Stimulated activated CD4-positive, alpha-beta T cell treated with anti-CD3 and anti-CD28 coated beads, Interleukin-12 subunit alpha, Interleukin-12 subunit beta, amount 100 ng/mL, for 24 hours (primary cell): Measurements from ENCODE around the gene METTL8.

Experiments
- DNase-seq, 2 experiments: peaks; one replicate each; pipeline ENCODE4 v3.0.0-alpha.2; 2020; ENCODE audit warnings: low read depth in 2 of 2

METTL8 gene, protein sequence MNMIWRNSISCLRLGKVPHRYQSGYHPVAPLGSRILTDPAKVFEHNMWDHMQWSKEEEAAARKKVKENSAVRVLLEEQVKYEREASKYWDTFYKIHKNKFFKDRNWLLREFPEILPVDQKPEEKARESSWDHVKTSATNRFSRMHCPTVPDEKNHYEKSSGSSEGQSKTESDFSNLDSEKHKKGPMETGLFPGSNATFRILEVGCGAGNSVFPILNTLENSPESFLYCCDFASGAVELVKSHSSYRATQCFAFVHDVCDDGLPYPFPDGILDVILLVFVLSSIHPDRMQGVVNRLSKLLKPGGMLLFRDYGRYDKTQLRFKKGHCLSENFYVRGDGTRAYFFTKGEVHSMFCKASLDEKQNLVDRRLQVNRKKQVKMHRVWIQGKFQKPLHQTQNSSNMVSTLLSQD

DNA sequence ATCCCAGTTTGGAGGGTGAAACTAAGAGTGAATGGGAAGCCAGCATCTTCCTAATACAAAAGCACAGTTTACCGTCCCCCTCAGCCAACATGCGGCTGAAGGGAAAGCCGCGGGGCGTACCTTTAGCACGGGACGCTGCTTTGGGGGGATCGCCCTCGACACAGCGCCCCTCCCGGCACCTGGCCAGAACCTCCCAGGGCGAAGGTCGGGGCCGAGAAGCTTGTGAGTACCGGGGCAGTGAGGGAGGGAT, at the start of gene METTL8:
TSS of gene METTL8 (minus strand) at position 228 of the 250 bp plus-strand sequence. CDS start 41,805 bp downstream, outside the sequence.
- no peak for DNase-seq

DNA sequence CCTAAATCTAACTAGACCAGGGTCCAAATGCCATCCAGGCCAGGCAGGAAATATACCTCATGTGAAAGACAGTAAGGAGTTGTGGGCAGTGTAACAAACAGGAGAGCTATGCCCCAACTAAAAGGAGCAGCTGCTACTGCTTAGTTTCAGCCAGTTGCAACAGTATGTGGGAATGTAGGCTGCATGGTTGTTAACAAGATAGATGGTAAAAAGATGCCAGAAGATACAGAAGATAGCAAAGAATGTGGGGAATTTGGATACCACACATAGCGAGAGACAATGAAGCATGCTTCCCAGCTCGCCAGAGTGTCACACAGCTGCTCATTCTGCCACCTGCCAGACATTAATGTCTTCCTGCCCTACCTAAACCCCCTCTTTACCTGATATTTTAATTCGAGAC, 49.1 kb upstream of the METTL8 start:
- no peak for DNase-seq

DNA sequence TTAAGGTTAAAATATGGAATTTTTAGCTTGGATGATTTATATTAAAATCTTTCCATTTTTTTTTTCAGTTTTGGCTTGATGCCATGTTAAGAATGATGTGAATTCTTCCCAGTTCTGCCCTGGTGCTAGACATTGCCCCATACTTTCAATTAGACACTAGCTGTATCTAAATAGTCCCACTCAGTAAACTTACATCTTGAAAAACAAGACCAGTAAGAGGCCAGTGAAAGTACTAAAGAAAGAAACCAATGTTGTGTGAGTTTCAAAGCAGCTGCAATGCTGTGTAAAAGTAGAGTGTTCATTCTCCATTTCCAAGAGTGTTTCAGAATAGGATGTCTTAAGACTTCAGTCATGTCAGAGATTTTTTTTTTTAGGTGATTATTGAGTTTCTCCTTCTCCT, 48.5 kb upstream of the METTL8 start:
- DNase-seq: no peak

DNA sequence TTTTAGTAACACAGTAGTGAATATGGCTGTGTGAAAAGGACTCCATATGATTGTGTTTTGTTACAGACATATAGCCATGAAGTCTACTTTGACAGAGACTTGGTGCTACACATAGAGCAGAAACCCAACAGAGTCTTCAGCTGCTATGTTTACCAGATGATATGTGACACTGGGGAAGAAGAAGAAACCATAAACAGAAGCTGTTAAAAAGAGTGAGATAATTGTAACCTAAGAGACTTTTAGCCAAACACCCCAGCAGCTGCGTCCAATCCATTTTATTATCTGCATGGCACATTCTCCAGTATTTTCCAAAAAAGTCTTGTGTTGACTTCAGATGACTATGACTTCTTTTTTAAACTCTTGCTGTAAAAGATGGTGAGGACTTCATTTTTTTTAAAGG, 47.1 kb upstream of the METTL8 start:
- no peak for DNase-seq

- DNase-seq: no peak
These were observed 45.5 kb upstream of the METTL8 start for GRCh38 chr2:171479154-171479814.

GRCh38 chr2:171478345-171478744, 44.6 kb upstream of the METTL8 start:
- no peak for DNase-seq

GRCh38 chr2:171475979-171476378, 42.2 kb upstream of the METTL8 start:
- DNase-seq: no peak

DNA sequence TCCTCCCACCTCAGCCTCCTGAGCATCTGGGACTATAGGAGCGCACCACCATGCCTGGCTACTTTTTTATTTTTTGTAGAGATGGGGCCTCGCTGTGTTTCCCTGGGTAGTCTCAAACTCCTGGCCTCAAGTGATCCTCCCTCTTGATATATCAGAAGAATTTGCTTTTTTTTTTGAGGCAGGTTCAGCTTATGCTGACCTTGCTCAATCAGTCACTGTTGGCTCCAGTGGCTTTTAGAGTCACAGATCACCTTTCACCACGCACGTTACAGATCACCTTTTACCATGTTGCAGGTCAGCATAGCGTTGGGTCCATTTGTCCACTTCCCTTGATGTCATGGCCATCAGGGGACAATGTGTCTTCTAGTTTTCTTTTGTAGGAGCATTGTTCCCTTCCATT, 36.3 kb upstream of the METTL8 start:
- DNase-seq: no peak

GRCh38 chr2:171469176-171469575, 35.4 kb upstream of the METTL8 start:
- no peak for DNase-seq

- no peak for DNase-seq
These were observed 26.7 kb upstream of the METTL8 start for GRCh38 chr2:171460537-171460936.

GRCh38 chr2:171459498-171459897, 25.7 kb upstream of the METTL8 start:
- no peak for DNase-seq

GRCh38 chr2:171452773-171453172, 19.0 kb upstream of the METTL8 start:
- DNase-seq: no peak

DNA sequence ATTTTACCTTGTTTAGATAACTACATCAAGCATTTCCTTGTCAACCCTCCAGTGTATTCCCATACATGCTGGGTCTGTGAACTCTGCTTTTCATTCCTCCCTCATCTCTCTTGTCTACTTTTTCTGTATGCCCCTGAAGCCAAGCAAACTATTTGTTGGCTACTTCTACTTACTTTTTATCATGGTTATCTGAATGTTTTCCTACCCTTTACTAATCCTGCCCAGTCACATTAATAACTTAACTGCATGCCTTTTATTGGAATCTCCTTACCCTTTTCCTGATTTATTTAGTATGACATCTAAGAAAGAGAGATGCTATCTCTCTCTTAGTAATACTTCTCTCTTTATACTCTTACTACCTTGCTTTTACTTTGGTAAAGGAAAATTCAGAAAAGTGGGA, 17.3 kb upstream of the METTL8 start:
- no peak for DNase-seq

GRCh38 chr2:171447675-171448074, 13.9 kb upstream of the METTL8 start:
- no peak for DNase-seq

DNA sequence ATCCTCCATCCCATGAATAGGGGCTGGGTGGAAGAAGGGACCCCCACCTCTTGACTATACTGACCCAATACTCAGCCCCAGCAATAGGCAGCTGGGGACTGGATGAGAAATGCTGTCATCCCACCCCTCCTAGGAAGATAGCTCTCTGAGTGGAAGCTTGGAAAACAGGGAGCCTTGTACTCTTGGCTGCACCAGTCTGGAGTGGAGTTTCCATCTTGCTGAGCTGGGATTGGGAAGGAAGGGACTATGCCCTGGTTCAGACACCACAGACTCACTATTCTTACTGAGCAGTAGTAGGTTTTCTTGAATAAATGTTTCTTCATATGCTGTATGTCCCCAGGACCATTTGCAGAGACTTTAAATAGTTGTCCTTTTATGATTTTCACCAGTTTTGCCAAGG, 7.7 kb upstream of the METTL8 start:
- DNase-seq: no peak

DNA sequence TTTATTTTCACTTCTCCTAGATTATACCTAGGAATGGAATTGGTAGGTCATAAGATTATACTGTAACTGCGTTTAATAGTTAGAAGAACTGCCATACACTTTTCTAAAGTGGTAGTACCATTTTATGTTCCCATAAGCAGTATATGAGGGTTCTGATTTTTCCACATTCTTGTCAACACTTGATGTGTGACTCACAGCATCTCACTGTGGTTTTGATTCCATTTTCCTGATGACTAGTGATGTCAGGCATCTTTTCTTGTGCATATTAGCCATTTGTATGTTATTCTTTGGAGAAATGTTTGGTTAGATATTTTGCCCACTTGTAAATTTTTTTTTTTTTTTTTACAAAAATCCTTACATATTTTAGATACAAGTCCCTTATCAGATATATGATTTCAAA, 2.5 kb upstream of the METTL8 start:
- DNase-seq: no peak

DNA sequence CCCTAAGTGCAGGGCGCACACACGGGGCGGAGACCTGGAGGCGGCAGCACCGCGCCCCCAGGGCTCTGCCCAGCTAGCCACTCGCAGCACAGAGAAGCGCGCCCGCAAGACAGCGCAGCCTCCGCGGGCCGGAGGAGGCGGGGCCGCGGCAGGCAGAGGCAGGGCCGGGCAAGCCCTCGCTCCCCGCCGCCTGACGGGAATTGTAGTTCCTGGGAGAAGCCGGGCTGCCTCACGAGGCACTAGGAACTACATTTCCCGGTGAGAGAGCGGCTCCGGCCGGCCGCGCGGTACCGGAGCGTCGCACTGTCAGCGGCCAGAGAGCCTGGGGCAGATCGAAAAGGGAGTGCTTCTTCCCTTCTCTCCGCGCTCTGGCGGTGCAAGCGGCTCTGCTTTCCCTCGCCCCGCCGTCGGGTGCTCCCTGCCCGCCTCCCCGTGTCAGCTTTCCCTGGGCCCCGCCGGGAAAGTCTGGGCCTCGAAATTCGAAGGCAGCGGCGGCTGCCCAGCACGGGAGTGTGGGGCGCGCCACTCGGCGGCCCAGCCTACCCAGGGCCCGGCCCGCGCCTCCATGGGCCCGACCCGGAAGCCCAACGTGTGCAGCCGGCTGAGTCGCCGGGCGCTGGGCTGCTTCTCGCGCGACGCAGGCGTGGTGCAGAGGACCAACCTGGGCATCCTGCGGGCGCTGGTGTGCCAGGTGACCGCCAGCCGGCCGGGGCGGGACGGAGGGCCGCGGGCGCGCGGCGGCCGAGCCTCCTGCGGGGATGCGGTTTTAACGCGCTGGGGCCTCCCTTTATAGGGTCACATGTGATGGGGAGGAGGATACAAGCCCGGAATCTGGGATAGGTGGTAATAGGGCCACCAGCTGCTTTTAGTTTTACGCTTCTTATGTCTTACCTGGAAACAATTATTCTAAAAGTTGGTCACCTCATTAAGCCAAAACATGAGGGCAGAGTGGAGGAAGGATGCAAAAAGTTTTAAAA, 511 bp upstream of the METTL8 start, which contains the start of gene DCAF17:
TSS of gene DCAF17 (plus strand) at position 214 of the 977 bp plus-strand sequence. CDS start at position 566, 352 bp downstream.
- DNase-seq: peak; percentile 87 to 90

- DNase-seq: peak in 1 of 2 experiments; percentile 40
These were observed 624 bp downstream of the METTL8 start for GRCh38 chr2:171432969-171433762.

DNA sequence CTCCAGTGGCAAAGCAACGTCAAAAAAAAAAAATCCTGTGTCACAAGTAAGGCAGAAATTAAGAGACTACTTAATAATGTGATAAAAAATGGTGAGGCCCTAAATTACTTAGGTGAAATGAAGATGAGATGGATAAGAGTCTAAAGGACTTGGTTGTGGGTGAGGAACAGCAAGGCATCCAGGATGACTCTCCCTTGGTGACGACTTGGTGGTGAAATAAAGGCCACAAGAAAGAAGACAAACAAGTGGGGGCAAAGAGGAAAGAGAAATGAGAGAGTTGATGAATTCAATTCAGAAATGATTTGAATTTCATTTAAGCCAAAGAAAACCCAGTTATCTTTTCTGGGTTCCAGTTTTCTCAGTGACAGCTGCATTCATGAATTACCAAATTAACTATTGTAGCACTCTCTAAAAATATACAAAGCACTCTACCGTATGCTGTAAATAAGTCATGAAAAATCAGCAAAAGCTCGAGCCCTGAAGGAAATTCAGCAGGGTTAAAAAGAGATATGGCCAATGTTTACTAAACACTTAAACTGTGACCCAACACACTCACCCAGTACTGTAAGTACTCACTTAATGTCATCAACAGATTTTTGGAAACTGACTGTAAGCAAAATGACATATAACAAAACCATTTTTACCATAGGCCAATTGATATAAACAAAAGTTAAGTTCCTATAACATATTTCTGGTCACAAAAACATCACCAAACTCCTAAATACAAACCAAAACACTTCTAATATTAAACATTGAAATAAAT, 1.4 kb downstream of the METTL8 start:
- no peak for DNase-seq

DNA sequence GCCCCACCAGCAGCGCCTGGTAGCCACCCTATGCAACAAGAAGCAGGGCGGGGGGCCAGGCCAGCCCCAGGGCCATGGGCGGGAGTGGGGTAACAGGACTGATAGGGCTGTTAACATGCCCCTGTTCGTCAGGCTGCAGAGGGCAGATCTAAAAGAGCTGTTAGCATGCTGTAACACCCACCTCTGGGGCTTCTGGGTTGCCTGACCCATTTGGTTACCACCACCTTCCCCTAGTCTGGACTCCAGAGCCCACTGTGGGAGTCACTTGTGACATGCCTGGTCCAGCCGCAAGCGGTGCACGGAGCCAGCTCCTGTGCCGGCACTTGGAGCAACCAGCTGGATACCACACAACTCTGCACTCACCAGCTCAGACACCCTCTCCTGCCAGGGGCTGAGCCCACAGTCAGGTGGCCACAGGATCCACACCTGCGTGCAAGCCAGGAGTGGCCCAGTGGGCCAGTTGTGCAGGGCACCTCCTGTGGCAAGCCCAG, 2.1 kb downstream of the METTL8 start:
- no peak for DNase-seq
